ENCODE data around the gene PPP2R2B.

Gene PPP2R2B

DNA sequence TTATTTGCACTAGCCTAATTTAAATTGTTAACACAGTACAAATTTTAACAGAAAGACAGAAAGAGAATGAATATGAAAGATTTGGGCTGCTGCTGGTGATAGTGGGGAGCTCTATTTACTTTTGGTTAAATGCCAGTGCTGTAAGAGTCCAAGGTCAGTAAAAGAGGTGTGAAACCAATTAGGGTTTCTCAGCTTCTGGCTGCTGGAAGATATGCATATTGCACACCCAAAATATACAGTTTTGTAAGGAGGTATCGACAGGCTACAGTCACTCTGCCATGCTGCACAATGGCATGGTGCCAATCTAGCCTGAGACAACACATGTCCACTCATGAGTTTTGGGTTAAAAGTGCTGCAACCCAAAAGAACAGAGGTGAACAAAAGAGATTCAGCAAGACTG is 79.3 kb downstream of the PPP2R2B start:
- H3K27me3 ChIP-seq (ENCODE audit: low read depth): no peaks in the 10 kb centered on the region
- DNase-seq (ENCODE audit: low spot score in 2 of 2): no peak
- no peaks in the 10 kb centered on the region for H3K36me3 ChIP-seq (replicated peaks)
- H3K9me3 ChIP-seq: no peaks in the 10 kb centered on the region
- H3K4me3 ChIP-seq: no peak overlapping the region
- H3K4me1 ChIP-seq: peaks cover 37% of the 10 kb centered on the region
- in situ Hi-C loops (cut with MboI; ENCODE audit: low sequenced_read_pairs): no loop called here

DNA sequence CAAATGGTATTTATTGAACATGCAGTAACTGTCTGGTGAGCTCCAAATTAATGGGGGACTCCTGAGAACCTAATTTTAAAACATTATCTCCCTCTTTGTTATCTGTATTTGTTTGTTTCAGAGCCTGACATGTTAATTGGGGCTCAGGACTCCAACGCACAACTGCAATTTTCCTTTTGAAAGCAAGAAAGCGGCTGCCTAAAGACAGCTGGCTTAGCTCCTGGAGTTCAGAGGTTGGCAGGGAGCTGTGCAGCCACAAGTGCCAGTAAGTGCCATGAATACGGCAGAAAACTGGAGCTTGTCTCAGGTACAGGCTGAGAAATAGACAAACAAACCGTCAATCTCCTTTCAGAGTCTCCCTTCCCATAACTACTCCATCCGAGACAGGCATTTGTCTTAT is 80.9 kb downstream of the PPP2R2B start:
- Histone ChIP-seq H3K4me3 (no peak overlapping the region), H3K9me3 (no peaks in the 10 kb centered on the region), H3K36me3 (replicated peaks) (no peaks in the 10 kb centered on the region), H3K4me1 (peaks cover 40% of the 10 kb centered on the region), H3K27me3 (ENCODE audit: low read depth) (no peaks in the 10 kb centered on the region)
- no peak for DNase-seq (ENCODE audit: low spot score in 2 of 2)
- in situ Hi-C loops (cut with MboI; ENCODE audit: low sequenced_read_pairs): no loop called here

DNA sequence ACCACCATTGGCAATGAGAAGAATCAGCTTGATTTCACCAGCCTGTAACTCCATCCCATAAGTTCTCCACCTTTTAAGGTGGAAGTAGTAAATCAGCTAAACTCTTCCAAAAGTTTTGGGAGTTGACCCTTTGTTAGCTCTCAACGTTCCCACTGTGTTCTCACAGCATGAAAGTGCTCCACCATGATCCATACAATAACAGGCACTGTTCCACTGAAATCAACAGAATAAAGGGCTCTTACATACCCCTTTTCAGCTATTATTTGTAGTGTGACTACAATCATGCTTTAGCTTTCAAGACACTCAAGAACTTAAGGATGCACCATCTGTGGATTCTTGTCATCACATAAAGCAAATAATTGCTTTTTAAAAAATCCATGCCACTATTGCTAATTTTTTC is 81.6 kb downstream of the PPP2R2B start:
- H3K9me3 ChIP-seq: no peaks in the 10 kb centered on the region
- no peak for DNase-seq (ENCODE audit: low spot score in 2 of 2)
- in situ Hi-C loops (cut with MboI; ENCODE audit: low sequenced_read_pairs): no loop called here
- no peaks in the 10 kb centered on the region for H3K27me3 ChIP-seq (ENCODE audit: low read depth)
- H3K36me3 ChIP-seq (replicated peaks): no peaks in the 10 kb centered on the region
- H3K4me3 ChIP-seq: no peak overlapping the region
- H3K4me1 ChIP-seq: peaks cover 38% of the 10 kb centered on the region

DNA sequence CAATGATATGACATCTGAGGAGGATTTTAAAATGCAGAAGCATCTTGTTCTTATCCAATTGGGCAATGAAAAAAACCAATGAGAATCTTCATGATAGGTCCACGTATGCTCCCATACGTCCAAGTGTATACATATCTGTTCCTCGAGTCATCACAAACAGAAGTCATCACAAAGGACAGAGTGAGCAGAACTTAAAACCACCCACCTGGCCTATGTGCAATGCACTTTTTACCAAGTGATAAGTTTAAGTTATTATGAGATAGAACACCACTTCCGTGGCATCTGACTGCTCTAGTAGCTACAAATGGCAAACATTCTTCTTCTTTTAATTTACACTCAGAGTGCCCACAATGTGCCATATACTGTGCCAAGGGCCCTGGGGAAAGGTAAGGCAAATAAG is 82.4 kb downstream of the PPP2R2B start:
- Histone ChIP-seq H3K36me3 (replicated peaks) (no peaks in the 10 kb centered on the region), H3K27me3 (ENCODE audit: low read depth) (no peaks in the 10 kb centered on the region), H3K9me3 (no peaks in the 10 kb centered on the region), H3K4me3 (no peak overlapping the region), H3K4me1 (peaks cover 37% of the 10 kb centered on the region)
- in situ Hi-C loops (cut with MboI; ENCODE audit: low sequenced_read_pairs): no loop called here
- DNase-seq (ENCODE audit: low spot score in 2 of 2): no peak

DNA sequence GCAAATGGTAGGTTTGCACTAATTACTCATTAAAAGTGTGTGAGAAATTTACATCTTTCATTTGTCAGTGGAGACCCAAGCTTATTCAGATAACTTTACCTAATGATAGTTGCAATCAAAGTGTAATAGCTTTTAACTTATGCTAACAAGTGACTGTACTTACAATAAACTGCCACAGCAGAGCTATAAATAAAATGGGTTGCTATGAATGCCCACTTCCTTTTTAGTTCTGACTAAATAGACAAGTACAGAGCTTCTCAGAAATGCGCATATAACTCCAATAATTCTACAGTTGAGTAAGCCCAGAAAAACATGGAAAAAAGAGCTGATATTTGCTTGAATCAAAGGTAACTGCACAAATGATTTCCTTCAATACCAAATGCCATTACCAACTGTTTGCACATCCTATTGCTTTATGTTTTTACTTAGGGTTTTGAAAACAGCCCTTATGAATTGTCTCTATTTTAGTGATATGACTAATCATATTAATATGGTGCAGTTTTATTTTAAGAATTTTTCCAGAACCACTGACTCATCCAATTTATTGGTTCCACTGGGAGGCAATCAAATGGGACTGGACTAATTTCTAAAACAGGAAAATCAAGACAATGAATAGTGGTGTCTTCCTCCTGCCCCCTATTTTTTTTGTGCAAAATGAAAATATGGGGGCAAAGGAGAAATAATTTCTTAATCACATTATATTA is 84.1 kb downstream of the PPP2R2B start:
- Histone ChIP-seq H3K4me3 (no peak overlapping the region), H3K4me1 (peaks cover 39% of the 10 kb centered on the region), H3K36me3 (replicated peaks) (no peaks in the 10 kb centered on the region), H3K27me3 (ENCODE audit: low read depth) (no peaks in the 10 kb centered on the region), H3K9me3 (no peaks in the 10 kb centered on the region)
- in situ Hi-C loops (cut with MboI; ENCODE audit: low sequenced_read_pairs): no loop called here
- DNase-seq (ENCODE audit: low spot score in 2 of 2): peak in 1 of 2 experiments; percentile 52

DNA sequence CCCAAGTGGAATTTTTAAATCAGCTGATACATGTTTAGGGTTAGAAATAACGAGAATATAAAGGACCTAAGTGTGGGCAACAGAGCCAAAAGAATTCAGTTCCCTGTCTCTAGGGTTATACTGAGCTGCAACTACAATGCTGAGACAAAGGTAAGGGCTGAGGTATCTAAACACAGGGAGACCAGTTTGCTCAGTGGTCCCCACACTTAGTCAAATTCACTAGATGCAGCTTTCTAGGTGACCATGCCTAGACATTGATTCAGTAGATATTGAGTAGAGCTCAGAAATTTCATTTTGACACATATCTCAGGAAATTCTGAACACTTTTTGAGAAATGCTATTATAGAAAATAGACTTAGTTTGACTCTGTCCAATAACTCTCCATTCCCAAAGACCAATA is 84.8 kb downstream of the PPP2R2B start:
- in situ Hi-C loops (cut with MboI; ENCODE audit: low sequenced_read_pairs): no loop called here
- Histone ChIP-seq H3K36me3 (replicated peaks) (no peaks in the 10 kb centered on the region), H3K4me3 (no peak overlapping the region), H3K27me3 (ENCODE audit: low read depth) (no peaks in the 10 kb centered on the region), H3K4me1 (peaks cover 39% of the 10 kb centered on the region), H3K9me3 (no peaks in the 10 kb centered on the region)
- no peak for DNase-seq (ENCODE audit: low spot score in 2 of 2)

DNA sequence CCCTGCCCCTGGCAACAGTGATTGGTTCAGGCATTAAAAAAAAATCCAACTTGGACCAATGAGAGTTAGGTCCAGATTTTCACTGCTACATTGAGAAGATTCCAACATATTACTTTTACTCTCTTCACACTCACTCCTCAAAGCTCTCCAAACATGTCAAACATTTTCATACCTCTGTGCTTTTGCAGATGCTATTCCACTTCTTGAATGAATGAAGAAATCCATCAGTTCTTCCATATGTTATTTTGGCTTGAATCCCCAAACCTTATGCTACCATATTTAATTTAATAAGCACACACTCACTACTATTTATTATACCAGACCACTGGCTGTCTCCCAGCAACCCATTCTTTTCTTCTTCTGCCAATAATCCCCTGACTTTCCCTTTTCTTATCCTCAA is 87.1 kb downstream of the PPP2R2B start:
- in situ Hi-C loops (cut with MboI; ENCODE audit: low sequenced_read_pairs): no loop called here
- no peaks in the 10 kb centered on the region for H3K27me3 ChIP-seq (ENCODE audit: low read depth)

DNA sequence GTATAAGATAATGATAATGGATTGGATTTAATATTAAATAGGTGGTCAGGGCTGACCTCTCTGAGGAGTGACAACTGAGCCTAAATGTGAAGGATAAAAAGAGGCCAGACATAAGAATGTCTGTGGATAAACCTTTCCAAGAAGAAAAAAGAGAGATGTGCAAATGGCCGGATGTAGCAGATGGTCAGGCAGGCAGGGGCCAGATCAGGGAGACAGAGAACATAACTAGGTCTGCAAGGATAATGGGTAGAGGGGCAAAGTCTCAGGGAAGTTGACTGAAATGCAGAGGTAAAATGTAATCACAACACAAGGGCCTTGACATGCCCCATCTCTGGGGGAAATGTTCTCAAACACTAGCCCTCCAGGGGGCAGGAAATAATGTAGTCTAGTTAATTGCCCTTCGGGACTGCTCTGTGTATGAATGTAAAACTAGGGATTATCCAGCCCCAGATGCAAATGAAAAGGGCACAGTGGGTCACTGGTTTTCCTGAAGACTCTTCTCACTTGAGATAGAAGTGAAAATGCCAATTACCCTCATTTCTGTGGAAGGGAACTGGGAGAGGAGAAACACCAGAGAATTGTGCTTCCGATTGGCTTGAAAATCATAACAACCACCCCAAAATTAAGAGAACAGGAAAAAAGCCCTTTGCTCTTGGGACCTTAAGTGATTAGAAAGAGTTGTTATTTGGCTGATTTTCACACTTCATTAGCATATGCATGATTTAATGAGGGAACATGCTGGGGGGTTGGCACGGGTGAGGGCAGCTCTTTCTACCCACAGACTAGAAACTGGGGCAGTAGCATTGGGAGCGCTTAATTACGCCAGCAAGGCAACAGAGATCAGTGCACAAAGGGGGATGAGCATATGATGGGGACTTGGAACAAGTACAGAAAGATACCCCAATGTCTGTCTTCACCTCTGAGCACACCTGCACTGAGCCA is 88.6 kb downstream of the PPP2R2B start:
- no peaks in the 10 kb centered on the region for H3K9me3 ChIP-seq
- H3K4me3 ChIP-seq: no peak overlapping the region
- in situ Hi-C loops (cut with MboI; ENCODE audit: low sequenced_read_pairs): no loop called here
- no peaks in the 10 kb centered on the region for H3K27me3 ChIP-seq (ENCODE audit: low read depth)
- peak; percentile 52 to 64 for DNase-seq (ENCODE audit: low spot score in 2 of 2)
- H3K36me3 ChIP-seq (replicated peaks): no peaks in the 10 kb centered on the region
- H3K4me1 ChIP-seq: peaks cover 29% of the 10 kb centered on the region

More for the DNA sequence above, 87.1 kb downstream of the PPP2R2B start:
- no peak for DNase-seq (ENCODE audit: low spot score in 2 of 2)
- Histone ChIP-seq H3K4me3 (no peak overlapping the region), H3K9me3 (no peaks in the 10 kb centered on the region), H3K4me1 (peaks cover 37% of the 10 kb centered on the region), H3K36me3 (replicated peaks) (no peaks in the 10 kb centered on the region)

DNA sequence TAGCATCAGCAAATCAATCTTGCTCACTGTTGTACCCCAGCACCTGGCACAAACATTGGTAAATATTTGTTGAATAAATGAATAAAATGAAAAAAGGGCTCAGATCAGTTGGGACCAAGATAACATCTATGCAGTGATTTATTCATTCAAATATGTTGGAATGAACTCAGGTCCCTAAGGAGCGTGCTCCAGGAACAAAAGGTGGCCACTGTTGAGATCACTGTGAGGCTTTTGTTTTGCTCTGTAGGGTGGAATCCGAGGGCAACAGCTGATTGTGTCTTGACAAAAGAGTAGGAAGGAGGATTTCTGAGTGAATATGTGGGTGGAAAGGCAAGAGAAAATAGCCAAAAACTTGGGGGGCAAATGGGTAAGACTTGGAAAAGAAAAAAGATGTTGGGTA is 89.7 kb downstream of the PPP2R2B start:
- in situ Hi-C loops (cut with MboI; ENCODE audit: low sequenced_read_pairs): no loop called here
- Histone ChIP-seq H3K9me3 (no peaks in the 10 kb centered on the region), H3K36me3 (replicated peaks) (no peaks in the 10 kb centered on the region), H3K4me3 (no peak overlapping the region), H3K27me3 (ENCODE audit: low read depth) (no peaks in the 10 kb centered on the region), H3K4me1 (peaks cover 20% of the 10 kb centered on the region)
- peak; percentile 74 to 88 for DNase-seq (ENCODE audit: low spot score in 2 of 2)

DNA sequence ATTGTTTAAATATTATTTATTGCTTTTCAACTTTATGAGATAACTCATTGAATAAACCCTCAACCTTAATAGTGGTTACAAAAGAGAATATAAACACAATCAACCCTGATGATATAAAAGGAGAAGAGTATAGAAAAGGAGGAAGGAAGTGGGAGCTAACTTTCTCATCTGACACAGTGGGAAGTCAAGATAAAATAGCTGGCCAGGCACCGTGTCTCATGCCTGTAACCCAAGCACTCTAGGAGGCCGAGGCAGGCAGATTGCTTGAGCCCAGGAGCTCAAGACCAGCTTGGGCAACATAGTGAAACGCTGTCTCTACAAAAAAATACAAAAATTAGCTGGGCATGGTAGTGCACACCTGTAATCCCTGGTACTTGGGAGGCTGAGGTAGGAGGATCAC is 93.5 kb downstream of the PPP2R2B start:
- DNase-seq (ENCODE audit: low spot score in 2 of 2): no peak
- in situ Hi-C loops (cut with MboI; ENCODE audit: low sequenced_read_pairs): no loop called here

DNA sequence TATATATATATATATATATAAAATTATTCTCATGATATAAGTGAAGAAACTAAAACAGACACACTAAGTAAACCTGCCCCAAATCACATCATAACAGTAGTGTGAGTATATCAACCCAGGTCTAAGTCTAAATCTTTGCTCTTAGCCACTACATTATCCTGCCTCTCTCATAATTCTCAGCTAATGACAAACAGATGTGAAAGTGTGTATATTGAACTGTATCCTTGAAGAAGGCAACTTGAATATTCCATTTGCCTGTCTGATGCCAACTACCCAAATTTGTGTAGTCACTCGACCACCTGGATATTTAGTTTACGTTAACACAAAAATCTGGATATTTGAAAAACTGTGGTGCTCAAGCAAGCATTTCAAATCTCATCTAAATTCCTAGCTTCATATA is 97.4 kb downstream of the PPP2R2B start:
- no peaks in the 10 kb centered on the region for H3K27me3 ChIP-seq (ENCODE audit: low read depth)
- no peak overlapping the region for H3K4me3 ChIP-seq
- in situ Hi-C loops (cut with MboI; ENCODE audit: low sequenced_read_pairs): no loop called here
- no peak for DNase-seq (ENCODE audit: low spot score in 2 of 2)
- H3K9me3 ChIP-seq: no peaks in the 10 kb centered on the region
- no peaks in the 10 kb centered on the region for H3K36me3 ChIP-seq (replicated peaks)
- H3K4me1 ChIP-seq: no peaks in the 10 kb centered on the region; the same call in 1 of the 2 replicates

More for the DNA sequence above, 93.5 kb downstream of the PPP2R2B start:
- Histone ChIP-seq H3K4me3 (no peak overlapping the region), H3K36me3 (replicated peaks) (no peaks in the 10 kb centered on the region), H3K27me3 (ENCODE audit: low read depth) (no peaks in the 10 kb centered on the region), H3K9me3 (no peaks in the 10 kb centered on the region), H3K4me1 (peaks cover 17% of the 10 kb centered on the region)

DNA sequence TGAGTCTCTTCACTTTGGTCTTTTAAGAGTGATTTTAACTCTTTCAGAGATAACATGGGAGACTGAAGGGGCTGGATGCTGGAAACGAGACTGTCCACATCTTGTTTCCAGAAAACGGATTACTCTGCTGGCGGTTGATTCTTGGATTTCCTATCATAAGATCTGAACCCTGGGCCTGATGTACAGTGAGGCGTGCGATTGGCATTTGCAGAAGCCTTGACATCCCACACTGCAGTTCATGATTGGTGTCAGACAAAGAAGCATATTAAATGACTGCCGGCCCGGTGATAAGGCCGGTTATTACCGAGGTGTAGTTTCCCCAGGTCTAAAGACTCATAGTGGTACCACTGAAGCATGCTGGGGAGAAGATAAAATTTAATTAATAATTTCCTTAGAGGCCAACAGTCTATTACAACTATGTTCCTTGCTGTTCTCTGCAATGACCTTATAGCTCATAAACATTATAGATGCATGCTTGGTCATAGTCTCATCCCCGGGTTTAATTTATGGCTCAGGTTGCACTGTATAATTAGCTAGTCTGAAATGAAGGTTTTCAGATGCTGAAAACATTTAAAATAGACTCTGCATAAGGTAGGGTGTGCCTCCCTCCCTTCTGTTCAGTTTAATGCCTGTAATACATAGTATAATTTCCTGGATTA is 99.2 kb downstream of the PPP2R2B start:
- Histone ChIP-seq H3K27me3 (ENCODE audit: low read depth) (no peaks in the 10 kb centered on the region), H3K4me3 (no peak overlapping the region), H3K9me3 (no peaks in the 10 kb centered on the region), H3K36me3 (replicated peaks) (no peaks in the 10 kb centered on the region), H3K4me1 (no peaks in the 10 kb centered on the region; the same call in none of the 2 replicates)
- no peak for DNase-seq (ENCODE audit: low spot score in 2 of 2)
- in situ Hi-C loops (cut with MboI; ENCODE audit: low sequenced_read_pairs): no loop called here

DNA sequence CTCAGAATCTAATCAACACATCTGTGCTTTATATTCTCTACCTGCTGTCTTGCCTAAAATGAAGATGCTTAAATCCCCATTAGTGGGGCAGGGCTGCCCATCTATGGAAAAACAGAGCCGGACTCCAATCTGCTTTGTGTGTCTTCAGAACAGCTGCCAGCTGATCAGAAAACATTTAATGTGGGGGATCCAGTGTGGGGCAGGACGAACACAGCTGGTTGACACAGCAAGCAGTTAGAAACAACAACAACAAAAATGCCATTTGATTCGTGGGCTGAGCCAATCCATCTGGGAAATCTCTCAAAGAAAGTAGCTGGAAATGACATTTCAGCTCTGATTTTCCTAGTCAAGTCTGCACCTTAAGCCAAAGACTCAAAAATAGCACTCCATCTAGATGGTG is 99.8 kb downstream of the PPP2R2B start:
- in situ Hi-C loops (cut with MboI; ENCODE audit: low sequenced_read_pairs): no loop called here
- Histone ChIP-seq H3K4me1 (peaks cover 4% of the 10 kb centered on the region), H3K4me3 (no peak overlapping the region), H3K9me3 (no peaks in the 10 kb centered on the region), H3K36me3 (replicated peaks) (no peaks in the 10 kb centered on the region), H3K27me3 (ENCODE audit: low read depth) (no peaks in the 10 kb centered on the region)
- DNase-seq (ENCODE audit: low spot score in 2 of 2): no peak

DNA sequence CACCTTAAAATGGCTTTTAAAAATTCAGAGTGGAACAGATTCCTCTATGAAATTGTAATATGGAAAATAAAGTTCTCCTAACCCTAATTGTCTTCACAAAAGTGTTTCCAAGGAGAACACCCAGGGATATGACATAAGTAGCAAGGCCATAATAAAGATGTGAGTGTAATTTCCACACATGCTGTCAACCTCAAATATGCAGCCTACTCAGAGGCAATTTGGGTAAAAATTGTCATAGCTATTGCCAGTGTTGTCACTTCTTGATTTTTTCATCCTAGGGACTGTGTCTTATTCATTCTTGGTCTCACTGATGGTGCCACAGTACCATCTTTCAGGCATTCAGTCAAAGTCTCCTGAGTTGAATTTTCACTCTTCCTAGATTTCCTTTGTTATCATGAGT is 100.3 kb downstream of the PPP2R2B start:
- in situ Hi-C loops (cut with MboI; ENCODE audit: low sequenced_read_pairs): no loop called here
- Histone ChIP-seq H3K4me3 (no peak overlapping the region), H3K9me3 (no peaks in the 10 kb centered on the region), H3K27me3 (ENCODE audit: low read depth) (no peaks in the 10 kb centered on the region), H3K36me3 (replicated peaks) (no peaks in the 10 kb centered on the region), H3K4me1 (peaks cover 10% of the 10 kb centered on the region)
- DNase-seq (ENCODE audit: low spot score in 2 of 2): no peak
